Measurements from ENCODE around the gene SCNM1.

GRCh38 chr1:151193856-151194255 is 27.9 kb downstream of the SCNM1 start:
- TF ChIP-seq POLR2AphosphoS5 (IDR thresholded peaks at IDR 0.05; ENCODE audit: borderline replicate concordance, low read depth, low read length) = no peak
- no peak for TF ChIP-seq EZH2 (IDR thresholded peaks at IDR 0.05)
- TF ChIP-seq FOXP2 (optimal IDR thresholded peaks at IDR 0.05; ENCODE audit: control extremely low read depth, extremely low read length, insufficient read depth) = no peak

Measured in SK-N-MC (cell line).